Stimulated activated CD8-positive, alpha-beta memory T cell treated with anti-CD3 and anti-CD28 coated beads, Interleukin-4, amount 100 ng/mL, for 24 hours (primary cell): Measurements from ENCODE around the gene MMD2.
A peak's percentile ranks its signal among the peaks of the same experiment; 100 is the strongest.

Source experiments
- DNase-seq: peaks from one replicate; pipeline ENCODE4 v3.0.0-alpha.2; 2020; ENCODE audit warnings: low read depth

The MMD2 gene

GRCh38 chr7:4868493-4868892, 90.5 kb downstream of the MMD2 start:
- DNase-seq = no peak

- no peak for DNase-seq
These were observed 92.2 kb downstream of the MMD2 start for GRCh38 chr7:4866528-4867496.

- DNase-seq = no peak
These were observed 96.8 kb downstream of the MMD2 start for GRCh38 chr7:4862156-4862555.

DNA sequence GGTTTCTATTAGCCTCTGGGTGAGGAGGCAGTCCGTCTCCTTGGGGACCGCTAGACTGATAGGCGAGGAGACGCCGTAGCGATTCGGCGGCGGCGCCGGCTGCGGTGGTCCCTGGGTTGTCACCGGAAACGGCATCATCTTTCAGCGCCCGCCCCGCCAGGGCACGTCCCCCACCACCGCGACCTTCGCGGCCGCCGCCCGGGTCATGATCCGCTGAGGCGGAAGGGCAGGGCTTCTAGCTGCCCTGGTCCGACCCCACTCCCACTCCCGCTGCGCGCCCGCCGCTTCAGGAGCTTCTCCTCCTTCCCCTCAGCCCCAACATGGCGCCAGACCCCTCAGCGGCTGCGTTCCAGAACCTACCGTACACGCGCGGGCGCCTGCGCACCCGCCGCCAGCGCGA, 97.3 kb downstream of the MMD2 start, which contains the start of gene PAPOLB:
Gene PAPOLB (minus strand): TSS at position 358 of the 400 bp plus-strand sequence. CDS start 220 bp downstream, at position 138.
- peak; percentile 26 for DNase-seq

DNA sequence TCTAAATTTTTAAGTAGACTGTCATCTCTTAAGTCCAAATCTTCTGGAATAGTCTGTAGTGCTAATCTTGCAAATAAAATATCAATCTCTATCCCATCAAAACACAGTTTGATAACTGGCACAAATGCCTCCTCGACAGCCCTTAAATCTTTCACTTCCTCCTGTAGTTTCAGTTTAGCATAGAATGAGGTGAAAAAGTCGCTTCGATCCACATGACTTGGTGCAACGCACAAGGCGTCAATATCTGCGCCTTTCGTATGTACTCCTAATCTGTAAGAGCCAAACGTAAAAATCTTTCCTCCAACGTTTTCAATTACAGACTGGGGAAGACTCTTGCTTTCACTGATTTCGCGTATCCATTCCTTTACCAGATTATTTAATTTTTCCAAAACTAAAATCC, 97.8 kb downstream of the MMD2 start:
- DNase-seq = no peak

DNA sequence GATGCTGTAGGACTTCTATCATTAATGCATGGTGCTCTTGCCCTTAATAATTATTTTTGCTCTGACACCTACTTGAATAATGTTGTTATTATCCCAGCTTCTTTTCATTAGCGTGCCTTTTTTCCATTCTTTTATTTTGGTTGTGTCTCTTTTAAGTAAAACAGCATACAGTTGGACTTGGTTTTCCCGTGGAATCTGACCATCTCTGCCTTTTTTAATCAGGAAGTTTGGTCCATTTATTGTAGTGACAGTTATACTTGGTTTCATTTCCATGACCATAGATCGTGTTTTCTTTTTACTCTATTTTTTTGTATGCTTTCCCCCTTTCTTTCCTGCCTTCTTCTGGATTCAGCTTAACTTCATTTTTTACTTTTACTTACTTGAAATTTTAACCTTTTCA, 101.8 kb downstream of the MMD2 start:
- no peak for DNase-seq

GRCh38 chr7:4856336-4857057, 102.5 kb downstream of the MMD2 start:
- no peak for DNase-seq
